HG02981 (cell line): ENCODE measurements around the gene NDUFV2.
A peak's percentile ranks its signal among the peaks of the same experiment; 100 is the strongest.
"Not testable (repeated sequence)": the region's sequence is repeated elsewhere in the genome, so short reads cannot be mapped to it uniquely, and the experiment has no call there.

Experiments used
- ATAC-seq: cut with Tn5 transposase; IDR thresholded peaks from one replicate; pipeline ENCODE4 v1.9.1; 2021; ENCODE audit warnings: mild to moderate bottlenecking, moderate library complexity; ENCODE audit not compliant: unreplicated experiment

The NDUFV2 gene

GRCh38 chr18:9088727-9089126 lies 13.8 kb upstream of the NDUFV2 start:
- ATAC-seq: not testable (repeated sequence)

DNA sequence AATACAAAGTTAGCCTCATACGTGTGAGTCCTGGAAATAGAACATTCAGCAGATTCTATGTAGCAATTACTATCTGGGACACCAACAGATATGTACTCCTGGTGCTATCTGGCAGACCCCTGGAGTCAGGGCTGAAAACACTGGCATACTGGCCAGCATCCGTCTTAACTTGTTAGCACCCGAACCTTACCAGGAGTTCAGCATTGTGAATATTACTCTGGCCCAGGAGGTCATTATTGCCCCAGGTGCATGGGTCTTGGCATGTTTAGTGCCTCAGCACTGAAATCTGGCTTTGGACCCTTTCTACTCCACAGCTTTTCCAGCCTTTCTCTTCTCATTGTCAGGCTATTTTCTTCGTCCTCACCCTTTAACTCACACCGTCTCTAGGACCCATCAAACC lies 11.9 kb upstream of the NDUFV2 start:
- no peak for ATAC-seq

DNA sequence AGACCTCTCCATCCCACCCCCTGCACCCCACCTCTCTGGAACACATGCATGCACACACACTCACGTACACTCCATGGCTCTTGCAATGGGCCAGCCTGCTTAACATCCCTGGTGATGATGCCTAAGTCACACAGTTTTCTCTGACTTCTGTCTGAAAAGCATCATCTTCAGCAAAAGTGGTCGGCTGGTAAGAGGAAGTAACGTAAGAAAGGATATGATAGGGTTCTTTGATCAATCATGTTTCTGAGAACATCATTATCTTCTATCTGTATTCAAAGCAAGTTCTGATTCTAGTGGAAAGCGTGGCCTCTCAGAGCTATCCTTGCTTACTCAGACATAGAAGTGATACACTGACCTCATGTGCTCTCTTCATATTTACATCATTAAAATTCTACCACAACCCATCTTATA lies 11.4 kb upstream of the NDUFV2 start:
- ATAC-seq: no peak

GRCh38 chr18:9092665-9093064 lies 9.8 kb upstream of the NDUFV2 start:
- ATAC-seq: no peak

GRCh38 chr18:9093109-9093508 lies 9.4 kb upstream of the NDUFV2 start:
- ATAC-seq: not testable (repeated sequence)

DNA sequence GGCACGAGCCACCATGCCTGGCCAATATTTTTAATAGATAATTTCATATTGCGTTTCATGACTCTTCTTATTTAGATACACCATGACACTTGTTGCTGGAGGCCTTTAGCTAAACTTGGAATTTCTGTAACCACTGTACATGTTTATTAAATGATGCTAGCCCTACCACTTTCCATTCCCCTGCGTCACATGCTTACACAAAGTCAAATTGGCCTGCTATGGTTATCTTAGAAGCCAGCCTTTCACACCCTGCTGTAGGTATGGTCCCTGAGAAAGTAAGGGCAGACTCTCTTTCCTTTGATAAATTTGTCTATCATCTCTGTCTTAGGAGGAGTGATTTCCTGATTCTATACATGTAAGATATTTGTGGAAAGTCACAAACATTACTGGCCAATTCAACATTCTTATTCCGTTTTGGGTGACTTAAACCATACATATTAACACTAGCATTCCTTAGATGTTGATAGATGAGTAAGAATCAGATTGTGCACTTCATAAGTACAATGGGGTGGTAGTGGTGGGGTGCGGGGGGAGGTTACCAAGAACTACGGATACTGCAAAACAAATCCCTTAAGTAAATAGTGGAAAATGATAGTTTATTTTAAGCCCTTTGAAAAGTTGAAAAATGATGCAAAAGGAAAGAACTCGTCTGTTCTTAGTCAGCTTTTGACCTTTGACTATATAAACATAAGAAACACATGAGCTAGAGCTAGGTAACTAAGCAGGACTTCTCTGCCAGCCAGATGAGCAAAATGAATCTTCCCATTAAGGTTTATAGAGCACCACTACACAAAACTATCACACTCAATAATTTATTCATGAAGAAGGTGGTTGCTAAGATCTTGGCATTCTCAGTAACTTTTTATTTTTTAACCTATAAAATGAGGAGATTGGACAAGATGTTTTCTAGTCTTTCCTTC lies 7.9 kb upstream of the NDUFV2 start:
- no peak for ATAC-seq

GRCh38 chr18:9095297-9096006 lies 7.0 kb upstream of the NDUFV2 start:
- peak; percentile 92 for ATAC-seq

GRCh38 chr18:9096007-9096371 lies 6.5 kb upstream of the NDUFV2 start:
- no peak for ATAC-seq

GRCh38 chr18:9096685-9097084 lies 5.8 kb upstream of the NDUFV2 start:
- no peak for ATAC-seq

- no peak for ATAC-seq
These were observed 5.2 kb upstream of the NDUFV2 start for GRCh38 chr18:9097349-9097748.

GRCh38 chr18:9100796-9101195 lies 1.7 kb upstream of the NDUFV2 start:
- ATAC-seq: no peak

DNA sequence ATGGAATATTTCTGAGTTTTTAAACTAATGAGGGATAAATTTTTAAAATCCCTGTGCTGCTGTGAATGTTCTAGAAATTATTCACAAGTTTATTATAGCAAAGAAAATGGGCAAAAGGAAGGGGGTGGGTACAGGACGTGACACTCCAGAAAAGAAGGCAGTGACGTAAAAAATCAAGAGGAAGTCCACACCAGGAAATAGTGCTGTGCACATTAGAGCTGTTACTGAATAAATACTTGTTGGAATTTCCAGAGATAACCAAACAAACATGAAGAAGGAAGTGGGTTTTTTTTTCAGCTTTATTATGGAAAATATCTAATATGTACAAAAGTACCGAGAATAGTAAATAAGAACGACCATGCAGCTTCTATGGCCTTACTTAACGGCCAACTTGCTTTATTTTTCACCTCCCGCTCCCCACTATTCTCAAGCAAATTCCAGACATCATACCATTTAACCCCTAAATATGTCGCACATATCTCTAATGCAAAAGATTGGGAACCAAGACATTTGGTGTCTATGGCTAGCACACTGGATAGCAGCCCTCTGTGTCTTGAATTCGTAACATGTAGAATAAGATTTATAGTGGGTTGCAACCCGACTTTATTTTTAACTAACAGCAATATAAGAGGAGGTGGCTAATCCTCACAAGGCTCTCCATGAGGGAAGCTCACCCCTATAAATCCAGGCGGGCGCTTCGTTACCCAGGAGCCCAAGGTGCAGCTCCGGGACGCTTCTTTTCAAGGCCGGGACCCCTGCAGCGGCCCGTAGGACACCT lies 580 bp upstream of the NDUFV2 start:
- ATAC-seq: peak; percentile 1

DNA sequence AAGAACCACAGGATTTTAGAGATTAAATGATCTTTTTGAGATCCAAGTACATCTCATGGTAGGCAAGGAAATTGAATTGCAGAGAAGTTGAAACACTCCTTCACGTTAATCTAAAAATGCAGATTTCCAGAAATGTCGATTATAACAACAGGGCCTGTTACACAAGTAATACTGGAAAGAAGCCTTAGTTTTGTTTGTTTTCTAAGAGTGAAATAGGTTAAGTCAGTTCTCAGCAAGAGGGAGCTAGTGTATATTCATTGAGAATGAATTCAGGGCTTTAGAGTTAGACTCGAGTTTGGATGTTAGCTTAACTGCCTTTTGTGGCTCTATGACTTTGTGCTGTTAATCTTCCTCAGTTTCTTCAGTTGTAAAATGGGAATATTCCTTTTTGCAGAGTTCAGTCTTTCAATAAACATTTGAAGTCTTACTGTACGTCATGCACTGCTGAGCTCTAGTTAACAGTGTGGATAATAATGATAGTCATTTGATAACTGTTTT lies 926 bp downstream of the NDUFV2 start:
- ATAC-seq: no peak

- ATAC-seq: no peak
These were observed 1.9 kb downstream of the NDUFV2 start for GRCh38 chr18:9104244-9104901.

DNA sequence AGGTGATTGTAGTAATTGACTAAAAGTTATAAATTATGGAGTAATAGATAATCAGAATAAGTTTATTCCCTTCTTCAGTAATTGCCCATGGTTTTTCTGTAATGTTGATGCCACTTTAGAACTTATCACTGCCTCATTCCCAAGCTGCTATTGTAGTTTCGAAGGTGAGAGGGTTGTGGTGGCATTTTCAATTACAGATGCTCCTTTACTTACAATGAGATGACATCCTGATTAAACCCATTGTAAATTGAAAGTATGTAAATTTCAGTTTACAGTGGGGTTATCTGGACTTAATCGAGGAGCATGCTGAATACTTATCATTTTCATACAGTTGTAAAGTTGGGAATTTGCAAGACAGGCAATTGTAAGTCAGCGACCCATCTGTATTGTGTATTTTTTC lies 2.9 kb downstream of the NDUFV2 start:
- no peak for ATAC-seq

DNA sequence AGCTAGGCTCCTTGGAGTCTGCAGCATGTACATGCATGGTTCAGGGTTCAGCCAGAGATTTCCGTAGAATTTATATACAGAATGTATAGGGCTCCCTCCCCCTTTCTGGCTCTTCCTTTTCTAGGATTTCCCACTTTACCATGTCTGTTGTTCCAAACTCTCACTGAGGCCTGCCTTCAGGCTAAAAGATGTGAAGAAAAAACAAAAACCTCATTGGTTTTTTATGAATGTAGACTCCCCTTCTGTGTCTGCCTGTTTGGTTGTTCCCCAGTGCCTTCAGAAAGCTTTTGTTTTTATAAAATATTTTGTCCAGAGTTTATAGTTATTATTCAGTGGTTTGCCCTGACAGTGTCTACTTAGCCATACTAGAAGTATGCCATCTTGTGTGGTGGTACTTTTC lies 3.6 kb downstream of the NDUFV2 start:
- ATAC-seq: no peak

- ATAC-seq: no peak
These were observed 4.5 kb downstream of the NDUFV2 start for GRCh38 chr18:9106800-9107584.

- no peak for ATAC-seq
These were observed 6.4 kb downstream of the NDUFV2 start for GRCh38 chr18:9108911-9109310.

GRCh38 chr18:9109523-9109922 lies 7.0 kb downstream of the NDUFV2 start:
- no peak for ATAC-seq
